ENCODE measurements around the gene SCGN. TPM values are rescaled to one million over a fixed set of nuclear protein-coding genes. Genes with fewer than 3 reads are reported as not detected.

SCGN gene
- total RNA-seq, 1 donor from 2014 or later = 0.85 TPM

DNA sequence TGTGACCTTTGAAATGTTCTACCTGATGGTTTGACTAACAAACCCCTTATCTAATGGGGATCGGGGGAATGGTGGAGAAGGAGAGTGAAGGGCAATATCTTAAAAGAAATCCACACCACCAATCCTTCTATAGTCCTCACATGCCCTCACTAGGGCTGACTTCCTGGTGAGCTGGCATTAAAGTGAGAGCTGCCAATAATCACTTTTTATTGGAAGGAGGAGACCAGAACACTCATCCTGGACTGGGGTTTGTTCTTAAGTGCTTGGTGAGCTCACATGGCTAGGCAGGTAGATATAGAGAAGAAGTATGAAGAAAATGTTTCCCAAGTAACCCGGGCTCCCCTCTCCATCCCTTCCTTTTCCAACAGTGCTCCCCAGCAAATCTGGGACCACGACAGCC is 49.8 kb downstream of the SCGN start:
- no peak overlapping the region for H3K27ac Mint-ChIP-seq (ENCODE audit: unreplicated experiment)
- TF ChIP-seq, protein P1, sequence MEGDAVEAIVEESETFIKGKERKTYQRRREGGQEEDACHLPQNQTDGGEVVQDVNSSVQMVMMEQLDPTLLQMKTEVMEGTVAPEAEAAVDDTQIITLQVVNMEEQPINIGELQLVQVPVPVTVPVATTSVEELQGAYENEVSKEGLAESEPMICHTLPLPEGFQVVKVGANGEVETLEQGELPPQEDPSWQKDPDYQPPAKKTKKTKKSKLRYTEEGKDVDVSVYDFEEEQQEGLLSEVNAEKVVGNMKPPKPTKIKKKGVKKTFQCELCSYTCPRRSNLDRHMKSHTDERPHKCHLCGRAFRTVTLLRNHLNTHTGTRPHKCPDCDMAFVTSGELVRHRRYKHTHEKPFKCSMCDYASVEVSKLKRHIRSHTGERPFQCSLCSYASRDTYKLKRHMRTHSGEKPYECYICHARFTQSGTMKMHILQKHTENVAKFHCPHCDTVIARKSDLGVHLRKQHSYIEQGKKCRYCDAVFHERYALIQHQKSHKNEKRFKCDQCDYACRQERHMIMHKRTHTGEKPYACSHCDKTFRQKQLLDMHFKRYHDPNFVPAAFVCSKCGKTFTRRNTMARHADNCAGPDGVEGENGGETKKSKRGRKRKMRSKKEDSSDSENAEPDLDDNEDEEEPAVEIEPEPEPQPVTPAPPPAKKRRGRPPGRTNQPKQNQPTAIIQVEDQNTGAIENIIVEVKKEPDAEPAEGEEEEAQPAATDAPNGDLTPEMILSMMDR (IDR thresholded peaks at IDR 0.05; ENCODE audit: unreplicated experiment) = no peak
- DNase-seq (ENCODE audit: low spot score) = no peak
- peak overlapping the region; percentile 31 for H3K4me3 Mint-ChIP-seq (ENCODE audit: unreplicated experiment)
- no peaks in the 10 kb centered on the region for H3K36me3 Mint-ChIP-seq (ENCODE audit: low read depth, unreplicated experiment)
- H3K27me3 Mint-ChIP-seq (ENCODE audit: unreplicated experiment) = peaks cover 2% of the 10 kb centered on the region
- H3K4me1 Mint-ChIP-seq (ENCODE audit: unreplicated experiment) = peaks cover 13% of the 10 kb centered on the region
- no peaks in the 10 kb centered on the region for H3K9me3 Mint-ChIP-seq (ENCODE audit: unreplicated experiment)

DNA sequence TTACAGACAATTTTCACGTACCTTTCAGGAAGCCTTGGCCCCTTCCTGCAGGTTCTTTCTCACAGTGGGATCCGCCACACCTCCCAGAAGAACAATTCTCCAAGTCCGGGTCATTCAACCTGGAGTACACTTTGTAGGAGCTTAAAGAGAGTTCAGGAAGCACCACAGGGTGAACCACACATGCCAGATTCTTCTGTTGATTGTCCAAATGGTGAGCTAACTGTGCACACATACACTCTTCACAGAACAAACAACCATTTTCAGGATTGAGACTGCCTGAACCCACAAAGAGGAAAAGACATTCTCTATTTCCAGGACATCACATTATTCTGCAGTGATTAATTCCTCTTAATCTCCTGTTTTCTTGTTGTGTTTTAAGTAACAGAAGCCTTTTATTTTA is 51.0 kb downstream of the SCGN start:
- TF ChIP-seq, protein P1 (IDR thresholded peaks at IDR 0.05; ENCODE audit: unreplicated experiment) = no peak
- Mint-ChIP-seq H3K27ac (ENCODE audit: unreplicated experiment) (no peak overlapping the region), H3K9me3 (ENCODE audit: unreplicated experiment) (no peaks in the 10 kb centered on the region), H3K36me3 (ENCODE audit: low read depth, unreplicated experiment) (no peaks in the 10 kb centered on the region), H3K4me1 (ENCODE audit: unreplicated experiment) (peaks cover 13% of the 10 kb centered on the region), H3K27me3 (ENCODE audit: unreplicated experiment) (peaks cover 2% of the 10 kb centered on the region), H3K4me3 (ENCODE audit: unreplicated experiment) (no peak overlapping the region)
- no peak for DNase-seq (ENCODE audit: low spot score)

DNA sequence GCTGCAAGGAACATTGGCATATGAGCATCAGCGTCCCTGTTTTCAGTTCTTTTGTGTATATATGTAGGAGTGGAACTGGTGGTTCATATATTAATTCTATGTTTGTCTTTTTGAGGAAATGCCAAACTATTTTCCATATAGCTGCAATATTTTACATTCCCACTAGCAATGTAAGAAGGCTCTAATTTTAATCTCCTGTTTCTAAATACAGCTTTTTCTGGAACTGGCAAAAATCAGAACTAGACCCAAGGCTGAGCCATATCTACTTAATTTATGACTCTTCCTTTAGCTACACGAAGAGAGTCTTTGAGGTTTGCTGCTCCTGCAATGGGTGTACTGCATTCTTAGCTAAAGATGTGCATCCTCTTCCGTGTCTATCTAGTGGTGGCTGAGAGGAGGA is 52.0 kb downstream of the SCGN start:
- Mint-ChIP-seq H3K4me1 (ENCODE audit: unreplicated experiment) (peaks cover 10% of the 10 kb centered on the region), H3K27ac (ENCODE audit: unreplicated experiment) (no peak overlapping the region), H3K27me3 (ENCODE audit: unreplicated experiment) (peaks cover 2% of the 10 kb centered on the region)

DNA sequence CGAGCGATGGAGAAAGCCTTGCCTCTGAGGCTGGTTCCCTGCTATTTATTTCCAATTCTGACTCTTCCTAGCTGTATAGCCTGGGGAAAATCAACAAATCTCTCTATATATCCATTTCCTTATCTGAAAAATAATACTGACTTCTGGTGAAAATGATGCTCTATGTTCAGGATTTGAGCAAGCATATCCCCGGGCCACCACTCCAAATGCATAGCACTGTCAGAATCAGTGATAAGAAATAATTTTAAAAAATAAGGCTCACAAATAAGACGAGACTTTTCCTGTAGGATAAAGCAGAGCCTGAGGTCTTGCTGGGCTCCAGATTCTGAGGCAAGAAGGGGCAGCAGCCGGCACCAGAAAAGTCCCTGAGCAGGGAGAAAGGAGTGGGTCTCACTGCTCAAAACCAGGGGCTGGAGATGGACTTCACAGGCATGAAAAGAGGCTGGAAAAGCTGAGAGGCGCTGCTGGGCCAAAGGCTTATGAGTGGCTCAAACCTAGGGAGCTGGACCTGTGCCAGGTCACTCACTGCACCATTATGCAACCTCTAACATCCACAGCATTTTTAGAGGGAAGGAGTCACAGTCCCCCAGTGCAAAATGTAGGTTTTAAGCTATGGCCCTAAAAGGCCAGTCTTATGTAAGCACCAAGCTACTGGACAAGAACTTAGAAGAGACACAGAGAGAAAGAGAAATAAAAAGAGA is 54.4 kb downstream of the SCGN start:
- H3K36me3 Mint-ChIP-seq (ENCODE audit: low read depth, unreplicated experiment) = no peaks in the 10 kb centered on the region

More for the DNA sequence above, 52.0 kb downstream of the SCGN start:
- Mint-ChIP-seq H3K4me3 (ENCODE audit: unreplicated experiment) (no peak overlapping the region), H3K9me3 (ENCODE audit: unreplicated experiment) (no peaks in the 10 kb centered on the region), H3K36me3 (ENCODE audit: low read depth, unreplicated experiment) (no peaks in the 10 kb centered on the region)
- TF ChIP-seq, protein P1 (IDR thresholded peaks at IDR 0.05; ENCODE audit: unreplicated experiment) = no peak
- DNase-seq (ENCODE audit: low spot score) = no peak

DNA sequence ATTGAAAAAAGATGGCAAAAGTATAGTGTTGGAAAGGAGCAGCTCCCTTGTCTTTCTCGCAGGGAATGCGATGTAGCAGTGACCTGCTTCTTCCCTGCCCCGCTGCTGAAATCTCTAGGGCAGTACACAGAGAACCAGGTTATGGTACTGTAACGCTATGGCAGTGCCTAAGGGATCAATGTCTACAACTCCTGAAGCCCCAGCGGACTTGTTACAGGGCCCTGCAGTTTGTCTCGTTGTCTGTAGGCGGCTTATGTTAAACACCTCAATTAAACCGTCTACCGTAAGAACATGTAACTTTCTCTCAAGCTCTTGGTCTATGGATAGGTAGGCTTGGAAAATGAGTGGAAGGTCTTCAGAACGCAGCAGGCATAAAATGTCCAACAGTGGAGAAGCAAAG is 57.7 kb downstream of the SCGN start:
- H3K4me1 Mint-ChIP-seq (ENCODE audit: unreplicated experiment) = peaks cover 9% of the 10 kb centered on the region
- no peaks in the 10 kb centered on the region for H3K36me3 Mint-ChIP-seq (ENCODE audit: low read depth, unreplicated experiment)
- no peak overlapping the region for H3K27ac Mint-ChIP-seq (ENCODE audit: unreplicated experiment)
- no peak for DNase-seq (ENCODE audit: low spot score)
- no peaks in the 10 kb centered on the region for H3K9me3 Mint-ChIP-seq (ENCODE audit: unreplicated experiment)
- H3K4me3 Mint-ChIP-seq (ENCODE audit: unreplicated experiment) = no peak overlapping the region
- no peaks in the 10 kb centered on the region for H3K27me3 Mint-ChIP-seq (ENCODE audit: unreplicated experiment)
- TF ChIP-seq, protein P1 (IDR thresholded peaks at IDR 0.05; ENCODE audit: unreplicated experiment) = no peak

More for the DNA sequence above, 54.4 kb downstream of the SCGN start:
- no peak overlapping the region for H3K27ac Mint-ChIP-seq (ENCODE audit: unreplicated experiment)
- no peak overlapping the region for H3K4me3 Mint-ChIP-seq (ENCODE audit: unreplicated experiment)
- no peaks in the 10 kb centered on the region for H3K9me3 Mint-ChIP-seq (ENCODE audit: unreplicated experiment)
- peaks cover 2% of the 10 kb centered on the region for H3K27me3 Mint-ChIP-seq (ENCODE audit: unreplicated experiment)
- TF ChIP-seq, protein P1 (IDR thresholded peaks at IDR 0.05; ENCODE audit: unreplicated experiment) = no peak
- DNase-seq (ENCODE audit: low spot score) = no peak
- H3K4me1 Mint-ChIP-seq (ENCODE audit: unreplicated experiment) = peaks cover 4% of the 10 kb centered on the region

All from endothelial cell (in vitro differentiated cells).